ENCODE measurements around the gene PARP9.
"Not testable (repeated sequence)": the region's sequence is repeated elsewhere in the genome, so short reads cannot be mapped to it uniquely, and the experiment has no call there.

Gene PARP9

GRCh38 chr3:122520861-122521260 lies 43.2 kb downstream of the PARP9 start:
- no peak for DNase-seq (ENCODE audit: low read depth in 2 of 2)

- no peak for DNase-seq (ENCODE audit: low read depth in 2 of 2)
Measured at GRCh38 chr3:122519693-122520092, 44.4 kb downstream of the PARP9 start.

- DNase-seq (ENCODE audit: low read depth in 2 of 2): no peak
Measured at GRCh38 chr3:122516846-122517360, 47.2 kb downstream of the PARP9 start.

GRCh38 chr3:122515870-122516269 lies 48.2 kb downstream of the PARP9 start:
- no peak for DNase-seq (ENCODE audit: low read depth in 2 of 2)

GRCh38 chr3:122515020-122515468 lies 49.1 kb downstream of the PARP9 start:
- no peak for DNase-seq (ENCODE audit: low read depth in 2 of 2)

- peak; percentile 64 to 74 for DNase-seq (ENCODE audit: low read depth in 2 of 2)
Measured at GRCh38 chr3:122514123-122515019, 49.7 kb downstream of the PARP9 start, which contains the start of gene KPNA1. TSS of gene KPNA1 (minus strand) at chr3:122514939. CDS start at chr3:122496565, 18,374 bp downstream.

GRCh38 chr3:122513386-122514122 lies 50.5 kb downstream of the PARP9 start:
- DNase-seq (ENCODE audit: low read depth in 2 of 2): no peak

GRCh38 chr3:122512284-122512683 lies 51.8 kb downstream of the PARP9 start:
- DNase-seq (ENCODE audit: low read depth in 2 of 2): no peak

- DNase-seq (ENCODE audit: low read depth in 2 of 2): no peak
Measured at GRCh38 chr3:122510878-122511535, 53.1 kb downstream of the PARP9 start.

GRCh38 chr3:122508944-122509343 lies 55.2 kb downstream of the PARP9 start:
- not testable (repeated sequence) for DNase-seq (ENCODE audit: low read depth in 2 of 2)

GRCh38 chr3:122508135-122508914 lies 55.8 kb downstream of the PARP9 start:
- no peak for DNase-seq (ENCODE audit: low read depth in 2 of 2)

- no peak for DNase-seq (ENCODE audit: low read depth in 2 of 2)
Measured at GRCh38 chr3:122506450-122506849, 57.6 kb downstream of the PARP9 start.

- DNase-seq (ENCODE audit: low read depth in 2 of 2): no peak
Measured at GRCh38 chr3:122505676-122506075, 58.4 kb downstream of the PARP9 start.

GRCh38 chr3:122502941-122503340 lies 61.2 kb downstream of the PARP9 start:
- no peak for DNase-seq (ENCODE audit: low read depth in 2 of 2)

- no peak for DNase-seq (ENCODE audit: low read depth in 2 of 2)
Measured at GRCh38 chr3:122502139-122502538, 62.0 kb downstream of the PARP9 start.

- DNase-seq (ENCODE audit: low read depth in 2 of 2): not testable (repeated sequence)
Measured at GRCh38 chr3:122500964-122501363, 63.1 kb downstream of the PARP9 start.

GRCh38 chr3:122498152-122498551 lies 65.9 kb downstream of the PARP9 start:
- no peak for DNase-seq (ENCODE audit: low read depth in 2 of 2)

GRCh38 chr3:122497425-122497824 lies 66.7 kb downstream of the PARP9 start:
- DNase-seq (ENCODE audit: low read depth in 2 of 2): peak in 1 of 2 donors; percentile 24

GRCh38 chr3:122496508-122496907 lies 67.6 kb downstream of the PARP9 start:
- DNase-seq (ENCODE audit: low read depth in 2 of 2): no peak

GRCh38 chr3:122493296-122493695 lies 70.8 kb downstream of the PARP9 start:
- DNase-seq (ENCODE audit: low read depth in 2 of 2): no peak

Data from stimulated activated CD8-positive, alpha-beta memory T cell treated with anti-CD3 and anti-CD28 coated beads, Interleukin-2, amount 100 ng/mL, for 1 hour (primary cell).